HG03039 (cell line): ENCODE data around the gene JOSD1.

ENCODE experiments used
- ATAC-seq: cut with Tn5 transposase; IDR thresholded peaks from one replicate; pipeline ENCODE4 v1.9.1; 2021; ENCODE audit warnings: mild to moderate bottlenecking, moderate library complexity; ENCODE audit not compliant: unreplicated experiment

Gene JOSD1

DNA sequence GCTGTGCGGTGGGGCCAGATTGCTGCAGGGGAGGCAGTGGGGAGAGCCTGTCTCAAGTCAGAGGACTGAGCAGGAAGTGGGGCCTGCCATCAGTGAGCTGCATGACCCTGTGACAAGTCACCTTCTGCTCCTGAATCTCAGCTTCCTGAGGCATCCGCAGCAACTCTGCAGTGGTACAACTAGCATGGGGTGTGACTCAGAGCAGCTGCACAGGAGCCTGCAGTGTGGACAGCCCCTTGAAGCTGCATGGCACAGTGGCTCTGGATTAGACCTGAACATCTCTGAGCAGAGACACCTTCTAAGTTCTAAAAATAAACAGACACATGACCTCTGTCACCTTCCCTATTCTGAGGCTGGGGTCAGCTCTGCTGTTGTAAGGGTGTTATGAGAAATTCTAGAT is 62.5 kb downstream of the JOSD1 start:
- ATAC-seq, result no peak
